Activated naive CD4-positive, alpha-beta T cell treated with anti-CD3 and anti-CD28 coated beads, Interleukin-2, amount 50 U/mL, for 24 hours (primary cell): ENCODE measurements around the gene TMEM213.

Experiments used
- H3K27ac Mint-ChIP-seq: one replicate; pipeline ENCODE4 v1.8.0; 2021; ENCODE audit warnings: mild to moderate bottlenecking, mixed read lengths
- H3K27me3 Mint-ChIP-seq: one replicate; pipeline ENCODE4 v1.8.0; 2021; ENCODE audit warnings: mixed read lengths
- H3K36me3 Mint-ChIP-seq: one replicate; pipeline ENCODE4 v1.8.0; 2021; ENCODE audit warnings: mixed read lengths
- H3K4me1 Mint-ChIP-seq: one replicate; pipeline ENCODE4 v1.8.0; 2021; ENCODE audit warnings: mixed read lengths
- H3K4me3 Mint-ChIP-seq: one replicate; pipeline ENCODE4 v1.8.0; 2021; ENCODE audit warnings: mild to moderate bottlenecking, mixed read lengths
- H3K9me3 Mint-ChIP-seq: one replicate; pipeline ENCODE4 v1.8.0; 2021; ENCODE audit warnings: mixed read lengths

The TMEM213 gene

DNA sequence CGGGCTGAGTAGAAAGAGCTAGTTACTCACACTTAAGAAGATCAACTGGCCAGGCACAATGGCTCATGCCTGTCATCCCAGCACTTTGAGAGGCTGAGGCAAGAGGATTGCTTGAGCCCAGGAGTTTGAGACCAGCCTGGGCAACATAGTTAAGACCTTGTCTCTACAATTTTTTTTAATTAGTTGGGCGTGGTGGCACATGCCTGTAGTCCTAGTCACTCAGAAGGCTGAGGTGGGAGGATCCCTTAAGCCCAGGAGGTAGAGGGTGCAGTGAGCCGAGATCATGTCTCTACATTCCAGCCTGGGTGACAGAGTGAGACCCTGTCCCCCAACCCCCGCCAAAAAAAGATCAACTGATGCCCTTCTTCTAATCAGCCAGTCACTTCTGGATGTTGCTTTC lies 74.8 kb downstream of the TMEM213 start:
- Mint-ChIP-seq H3K9me3 (no peaks in the 10 kb centered on the region), H3K27me3 (no peaks in the 10 kb centered on the region)

DNA sequence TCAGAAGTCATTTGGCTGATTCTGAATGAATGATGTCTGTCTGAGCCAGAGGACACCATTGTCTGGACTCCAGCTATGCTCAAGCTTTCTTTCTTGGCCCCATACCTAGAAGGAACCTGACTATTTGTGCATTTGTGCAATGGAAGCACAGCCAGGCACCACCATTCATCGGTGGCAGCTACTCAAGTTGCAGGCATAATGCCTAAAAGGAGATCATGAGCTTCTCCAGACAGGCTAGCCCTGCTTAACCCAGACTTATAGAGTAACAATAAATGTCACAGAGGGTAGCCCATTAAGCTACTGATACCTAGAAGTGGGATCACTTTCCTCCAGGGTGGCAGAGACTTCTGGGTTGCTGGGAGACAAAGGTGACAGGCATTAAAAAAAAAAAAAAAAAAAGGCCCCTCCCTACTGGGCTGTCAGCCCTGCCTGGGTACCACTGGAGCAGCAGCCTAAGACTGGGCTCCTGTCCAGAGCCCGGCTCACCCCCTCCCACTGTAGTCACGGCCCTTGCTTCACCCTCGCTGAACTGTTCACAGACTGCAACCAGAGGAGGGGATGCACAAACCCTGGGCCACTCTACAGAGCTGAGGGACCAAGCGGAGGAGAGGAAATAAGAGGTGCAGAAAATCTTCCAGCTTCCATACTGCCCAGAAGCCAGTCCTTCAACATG lies 75.6 kb downstream of the TMEM213 start:
- Mint-ChIP-seq H3K27ac (no peak overlapping the region), H3K4me1 (peaks cover 14% of the 10 kb centered on the region), H3K27me3 (no peaks in the 10 kb centered on the region), H3K9me3 (no peaks in the 10 kb centered on the region), H3K36me3 (no peaks in the 10 kb centered on the region), H3K4me3 (no peak overlapping the region)

More for the DNA sequence above, 74.8 kb downstream of the TMEM213 start:
- Mint-ChIP-seq H3K27ac (no peak overlapping the region), H3K36me3 (no peaks in the 10 kb centered on the region), H3K4me1 (peaks cover 14% of the 10 kb centered on the region), H3K4me3 (no peak overlapping the region)

DNA sequence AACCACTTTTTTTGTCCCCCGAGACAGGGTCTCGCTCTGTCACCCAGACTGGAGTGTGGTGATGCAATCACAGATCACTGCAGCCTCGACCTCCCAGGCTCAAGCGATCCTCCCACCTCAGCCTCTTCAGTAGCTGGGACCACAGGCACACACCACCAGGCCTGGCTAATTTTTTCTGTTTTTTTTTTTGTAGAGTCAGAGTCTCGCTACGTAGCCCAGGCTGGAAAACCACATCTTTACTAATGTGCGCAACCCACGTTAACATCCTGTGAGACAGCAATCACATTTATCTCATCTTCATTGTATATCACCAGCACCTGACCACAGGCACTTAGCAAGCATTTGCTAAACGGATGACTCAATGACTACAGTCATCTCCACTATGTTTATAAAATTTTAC lies 78.0 kb downstream of the TMEM213 start:
- no peaks in the 10 kb centered on the region for H3K27me3 Mint-ChIP-seq
- peaks cover 14% of the 10 kb centered on the region for H3K4me1 Mint-ChIP-seq
- H3K36me3 Mint-ChIP-seq, result no peaks in the 10 kb centered on the region
- peak overlapping the region; percentile 55 for H3K27ac Mint-ChIP-seq
- H3K9me3 Mint-ChIP-seq, result no peaks in the 10 kb centered on the region
- H3K4me3 Mint-ChIP-seq, result peak overlapping the region; percentile 24

DNA sequence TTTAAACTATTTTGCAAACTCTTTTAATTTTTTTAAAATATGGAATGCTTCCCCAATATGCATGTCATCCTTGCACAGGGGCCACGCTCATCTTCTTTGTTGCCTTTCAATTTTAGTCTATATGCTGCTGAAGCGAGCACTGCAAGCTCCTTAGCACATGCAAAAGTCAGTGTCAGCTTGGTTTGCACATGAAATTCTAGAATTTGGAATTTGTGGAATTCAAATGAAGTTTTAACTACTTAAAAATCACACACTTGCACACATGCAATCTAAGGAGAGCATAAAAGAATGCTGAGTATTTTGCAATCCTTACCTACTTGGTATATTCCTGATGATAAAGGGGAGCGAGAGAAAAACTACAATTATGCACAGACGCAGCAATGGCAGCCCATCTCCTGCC lies 78.5 kb downstream of the TMEM213 start:
- Mint-ChIP-seq H3K4me3 (peak overlapping the region; percentile 26), H3K27me3 (no peaks in the 10 kb centered on the region), H3K4me1 (peaks cover 14% of the 10 kb centered on the region), H3K36me3 (no peaks in the 10 kb centered on the region), H3K9me3 (no peaks in the 10 kb centered on the region), H3K27ac (peak overlapping the region; percentile 55)

DNA sequence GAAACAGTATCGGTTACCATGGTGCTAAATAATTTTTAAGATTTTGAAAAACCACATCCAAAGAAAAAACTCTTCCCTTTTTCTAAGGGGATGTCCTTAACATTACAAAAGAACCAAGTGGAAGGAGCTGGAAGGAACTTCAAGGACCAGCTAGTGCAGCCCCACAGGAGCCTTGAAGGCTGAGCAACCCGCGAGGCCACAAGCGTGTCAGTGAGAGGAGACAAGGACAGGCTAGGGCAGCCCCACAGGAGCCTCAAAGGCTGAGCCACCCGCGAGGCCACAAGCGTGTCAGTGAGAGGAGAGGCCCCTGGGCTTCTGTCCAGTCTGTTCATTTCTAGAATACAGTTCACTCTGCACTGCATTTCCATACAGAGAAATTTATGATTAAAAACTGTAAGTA lies 80.3 kb downstream of the TMEM213 start:
- Mint-ChIP-seq H3K9me3 (no peaks in the 10 kb centered on the region), H3K27ac (no peak overlapping the region), H3K4me3 (no peak overlapping the region), H3K27me3 (no peaks in the 10 kb centered on the region), H3K36me3 (no peaks in the 10 kb centered on the region), H3K4me1 (peaks cover 25% of the 10 kb centered on the region)

DNA sequence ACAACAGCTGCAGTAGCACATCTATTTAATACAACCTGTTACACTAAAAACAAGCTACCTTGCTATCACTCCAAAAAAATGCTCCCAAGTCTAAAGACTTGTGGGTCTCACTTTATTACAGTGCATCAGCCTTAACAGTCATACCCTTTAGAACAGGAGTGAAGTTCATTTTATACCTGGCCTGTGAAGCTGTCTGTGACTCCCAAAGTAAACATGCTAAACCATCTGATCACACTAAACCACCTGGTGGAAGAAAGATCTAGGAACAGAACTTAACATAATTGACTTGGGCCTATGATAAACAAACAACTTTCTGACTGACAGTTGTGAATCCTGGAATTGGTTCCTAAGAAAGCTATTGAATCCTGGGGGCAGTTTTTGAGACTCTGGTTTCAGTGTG lies 81.1 kb downstream of the TMEM213 start:
- H3K9me3 Mint-ChIP-seq, result no peaks in the 10 kb centered on the region

DNA sequence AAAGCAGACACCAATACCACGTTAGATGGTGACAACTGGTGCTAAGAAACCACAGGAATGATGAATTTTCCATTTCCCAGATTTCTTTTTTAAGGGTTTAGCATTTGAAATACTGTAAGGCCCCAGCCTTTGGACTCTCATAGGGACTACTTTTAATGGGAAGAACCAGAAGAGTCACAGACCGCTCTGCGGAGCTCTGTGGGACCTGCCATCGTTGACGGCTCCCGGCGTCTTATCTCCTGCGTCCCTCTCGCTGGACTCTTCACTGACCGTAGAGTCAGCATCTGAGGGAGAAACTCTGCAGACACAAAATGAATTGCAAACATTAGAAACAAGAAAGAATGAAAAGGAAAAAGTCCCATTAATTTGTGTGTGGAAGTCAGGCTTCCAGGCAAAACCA lies 81.6 kb downstream of the TMEM213 start:
- Mint-ChIP-seq H3K27ac (no peak overlapping the region), H3K4me1 (peaks cover 25% of the 10 kb centered on the region)

More for the DNA sequence above, 81.1 kb downstream of the TMEM213 start:
- no peaks in the 10 kb centered on the region for H3K27me3 Mint-ChIP-seq
- H3K36me3 Mint-ChIP-seq, result no peaks in the 10 kb centered on the region
- H3K27ac Mint-ChIP-seq, result no peak overlapping the region
- no peak overlapping the region for H3K4me3 Mint-ChIP-seq
- peaks cover 25% of the 10 kb centered on the region for H3K4me1 Mint-ChIP-seq

DNA sequence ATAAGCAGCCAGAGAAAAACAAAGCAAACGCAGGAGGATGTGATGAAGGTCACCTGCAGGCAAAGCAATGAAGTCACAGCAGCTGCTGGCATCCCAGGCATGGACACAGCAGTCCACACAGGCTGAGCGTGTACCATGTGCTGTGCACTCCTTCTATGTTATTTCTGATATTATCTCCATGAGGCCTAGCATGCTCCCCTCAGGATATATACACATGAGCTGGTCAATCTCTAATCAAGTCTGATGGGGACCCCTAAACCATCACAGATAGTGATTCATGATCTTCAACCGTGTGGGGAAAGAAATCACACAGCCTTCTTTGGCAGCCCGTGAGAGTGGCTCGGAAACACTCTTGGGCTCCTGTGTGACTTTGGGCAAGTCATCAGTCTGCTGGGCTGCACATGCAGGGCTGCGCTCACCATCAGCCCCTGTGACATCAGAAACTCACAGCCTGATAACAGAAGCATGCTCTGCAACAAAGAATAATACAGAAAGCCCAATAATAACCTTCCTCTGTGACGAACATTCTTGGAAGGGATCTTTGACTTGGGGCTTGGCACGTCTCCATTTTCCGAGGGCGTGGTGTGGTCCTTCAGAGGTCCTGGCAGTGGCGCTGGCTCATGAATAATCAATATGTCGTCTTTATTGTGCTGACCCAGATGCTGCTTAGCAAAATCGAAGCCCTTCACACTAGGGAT lies 83.2 kb downstream of the TMEM213 start:
- no peak overlapping the region for H3K27ac Mint-ChIP-seq
- H3K36me3 Mint-ChIP-seq, result no peaks in the 10 kb centered on the region
- no peaks in the 10 kb centered on the region for H3K27me3 Mint-ChIP-seq
- H3K4me1 Mint-ChIP-seq, result peaks cover 18% of the 10 kb centered on the region
- no peak overlapping the region for H3K4me3 Mint-ChIP-seq
- H3K9me3 Mint-ChIP-seq, result no peaks in the 10 kb centered on the region

More for the DNA sequence above, 81.6 kb downstream of the TMEM213 start:
- H3K4me3 Mint-ChIP-seq, result no peak overlapping the region
- H3K27me3 Mint-ChIP-seq, result no peaks in the 10 kb centered on the region
- no peaks in the 10 kb centered on the region for H3K9me3 Mint-ChIP-seq
- no peaks in the 10 kb centered on the region for H3K36me3 Mint-ChIP-seq

DNA sequence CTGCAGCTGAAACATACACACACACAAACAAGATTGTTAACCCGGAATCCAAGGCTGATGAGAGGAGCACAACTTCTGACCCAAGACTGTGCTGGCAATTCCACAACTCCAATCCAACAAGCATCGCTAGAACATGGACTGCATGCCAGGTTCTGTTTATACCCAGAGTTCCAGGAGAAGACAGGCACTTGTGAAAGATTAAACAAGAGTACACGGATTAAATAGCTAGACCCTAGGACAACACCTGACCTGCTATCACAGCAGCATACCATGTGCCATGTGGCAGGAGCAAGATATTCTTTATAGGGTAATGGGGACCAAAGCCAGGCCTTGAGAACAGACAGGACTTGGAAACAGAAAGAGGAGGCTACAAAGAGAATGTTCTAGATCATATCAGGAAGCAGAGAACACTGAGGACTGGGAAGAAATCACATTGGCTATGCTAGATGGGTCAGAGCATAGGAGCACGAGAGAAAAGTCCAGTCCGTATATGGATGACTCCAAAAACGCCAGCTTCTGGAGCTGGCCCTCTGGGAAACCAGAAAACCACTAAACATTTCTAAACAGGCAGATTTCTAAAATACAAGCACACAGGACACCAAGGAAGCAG lies 83.9 kb downstream of the TMEM213 start:
- Mint-ChIP-seq H3K9me3 (no peaks in the 10 kb centered on the region), H3K36me3 (no peaks in the 10 kb centered on the region), H3K4me3 (no peak overlapping the region), H3K27me3 (no peaks in the 10 kb centered on the region), H3K27ac (peak overlapping the region; percentile 43), H3K4me1 (peaks cover 16% of the 10 kb centered on the region)

DNA sequence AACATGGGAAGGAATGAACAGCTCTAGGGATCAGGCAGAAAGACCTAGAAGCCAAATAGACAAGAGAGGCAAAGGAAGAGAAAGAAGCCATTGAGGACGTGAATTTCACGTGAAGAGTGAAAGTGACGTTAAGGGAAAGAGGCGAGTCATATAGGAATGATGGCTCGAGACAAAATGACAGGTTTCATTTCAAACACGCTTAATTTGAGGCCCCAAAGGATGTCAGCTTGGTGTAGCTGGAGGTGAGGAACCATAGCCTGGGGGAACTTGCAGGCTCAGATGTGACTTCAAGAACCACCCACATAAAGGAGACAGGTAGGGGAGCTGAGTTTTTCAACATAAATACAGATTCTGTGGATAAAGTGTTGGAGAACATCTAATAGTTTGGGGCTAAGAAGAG lies 84.5 kb downstream of the TMEM213 start:
- H3K27ac Mint-ChIP-seq, result peak overlapping the region; percentile 43
- H3K27me3 Mint-ChIP-seq, result no peaks in the 10 kb centered on the region
- no peaks in the 10 kb centered on the region for H3K9me3 Mint-ChIP-seq
- no peaks in the 10 kb centered on the region for H3K36me3 Mint-ChIP-seq
- peaks cover 16% of the 10 kb centered on the region for H3K4me1 Mint-ChIP-seq
- peak overlapping the region; percentile 50 for H3K4me3 Mint-ChIP-seq

DNA sequence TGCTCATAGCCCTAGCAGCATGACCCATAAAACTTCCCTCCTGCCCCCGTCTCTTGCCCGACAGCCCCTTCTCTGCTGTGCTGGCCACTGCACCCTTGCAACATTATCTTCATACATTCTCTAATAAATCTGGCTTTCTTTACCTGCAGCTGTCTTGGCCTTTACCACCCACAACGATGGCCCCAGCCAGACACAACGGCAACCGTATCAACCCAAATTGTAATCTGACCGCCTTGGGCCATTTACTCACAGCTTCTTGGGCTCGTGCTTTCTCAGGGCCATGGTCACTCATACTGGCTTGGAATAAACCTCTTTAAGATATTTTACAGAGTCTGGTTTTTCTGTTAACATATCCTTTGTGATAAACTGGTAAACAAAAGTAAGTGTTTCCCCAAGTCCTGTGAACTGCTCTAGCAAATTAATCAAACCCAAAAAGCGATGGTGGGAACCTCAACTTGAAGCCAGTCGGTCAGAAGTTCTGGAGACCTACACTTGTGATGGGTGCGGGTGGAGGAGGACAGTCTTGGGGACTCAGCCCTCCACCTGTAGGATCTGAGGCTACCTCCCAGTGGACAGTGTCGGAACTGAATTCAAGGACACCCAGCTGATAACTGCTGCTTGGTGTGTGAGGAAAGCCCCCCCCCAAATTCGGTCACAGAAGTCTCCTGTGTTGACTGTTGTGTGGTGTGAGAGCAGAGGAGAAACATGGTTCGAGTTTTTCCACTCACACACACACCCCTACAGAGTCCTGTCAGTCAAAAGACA lies 87.8 kb downstream of the TMEM213 start:
- Mint-ChIP-seq H3K4me1 (peaks cover 19% of the 10 kb centered on the region), H3K4me3 (no peak overlapping the region), H3K9me3 (no peaks in the 10 kb centered on the region), H3K27me3 (no peaks in the 10 kb centered on the region), H3K36me3 (no peaks in the 10 kb centered on the region), H3K27ac (no peak overlapping the region)

DNA sequence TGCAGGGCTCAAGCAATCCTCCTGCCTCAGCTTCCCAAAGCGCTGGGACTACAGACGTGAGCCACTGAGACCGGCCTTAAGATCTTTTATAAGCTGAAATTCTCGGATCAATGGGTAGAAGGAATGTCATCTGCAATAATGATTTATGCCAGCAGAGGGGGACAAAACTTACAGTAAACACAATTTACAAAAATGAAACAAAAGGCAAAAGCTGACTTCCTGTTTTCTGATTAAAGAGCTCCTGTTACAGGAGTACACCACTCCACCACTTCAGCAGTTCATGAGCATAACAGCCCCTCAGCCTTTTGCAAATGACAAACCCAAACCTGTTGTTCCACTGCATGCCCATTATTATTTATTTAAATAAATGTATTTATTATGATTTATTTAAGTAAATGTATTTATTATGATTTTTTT lies 88.7 kb downstream of the TMEM213 start:
- Mint-ChIP-seq H3K4me3 (no peak overlapping the region), H3K27me3 (no peaks in the 10 kb centered on the region), H3K36me3 (no peaks in the 10 kb centered on the region), H3K4me1 (peaks cover 19% of the 10 kb centered on the region), H3K27ac (no peak overlapping the region), H3K9me3 (no peaks in the 10 kb centered on the region)

DNA sequence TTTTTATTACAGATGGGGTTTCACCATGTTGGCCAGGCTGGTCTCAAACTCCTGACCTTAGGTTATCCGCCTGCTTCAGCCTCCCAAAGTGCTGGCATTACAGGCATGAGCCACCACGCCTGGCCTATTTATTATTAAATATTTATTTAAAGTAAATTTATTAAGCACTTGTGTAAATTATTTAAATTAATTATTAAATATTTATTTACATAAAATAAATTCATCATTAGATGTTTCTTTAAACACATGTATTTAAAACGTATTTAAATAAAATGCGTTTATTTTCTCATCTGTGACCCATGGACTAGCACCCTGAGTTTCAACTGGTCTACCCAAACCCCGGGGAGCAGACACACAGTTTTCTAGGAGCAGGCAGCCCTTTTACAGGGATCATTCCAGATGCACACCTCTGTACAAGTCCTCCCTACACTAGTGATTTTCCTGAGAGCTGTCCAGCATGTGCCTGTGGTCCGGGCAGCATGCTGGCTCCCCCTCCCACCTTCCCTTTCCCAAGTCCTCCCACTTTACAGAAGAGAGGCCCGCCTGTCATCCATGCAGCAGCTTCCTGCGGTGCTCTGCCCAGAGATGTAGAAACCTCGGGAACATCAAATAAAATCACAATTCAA lies 89.4 kb downstream of the TMEM213 start:
- H3K4me1 Mint-ChIP-seq, result peaks cover 12% of the 10 kb centered on the region
- no peak overlapping the region for H3K27ac Mint-ChIP-seq

More for the DNA sequence above, 89.4 kb downstream of the TMEM213 start:
- no peaks in the 10 kb centered on the region for H3K36me3 Mint-ChIP-seq
- H3K4me3 Mint-ChIP-seq, result no peak overlapping the region
- no peaks in the 10 kb centered on the region for H3K9me3 Mint-ChIP-seq
- H3K27me3 Mint-ChIP-seq, result no peaks in the 10 kb centered on the region
